ENCODE measurements around the gene THSD7B. TPM values are rescaled to one million over a fixed set of nuclear protein-coding genes. Genes with fewer than 3 reads are reported as not detected.

Gene THSD7B
- polyA plus RNA-seq, 1 donor: 0.89 TPM

- no peak for DNase-seq
Measured at GRCh38 chr2:137156221-137156844, 391.0 kb downstream of the THSD7B start.

- no peak for DNase-seq
Measured at GRCh38 chr2:137157851-137158250, 392.5 kb downstream of the THSD7B start.

- no peak for DNase-seq
Measured at GRCh38 chr2:137161250-137161649, 395.9 kb downstream of the THSD7B start.

GRCh38 chr2:137165968-137166367 is 400.6 kb downstream of the THSD7B start:
- no peak for DNase-seq

GRCh38 chr2:137167651-137168050 is 402.3 kb downstream of the THSD7B start:
- DNase-seq: no peak

GRCh38 chr2:137168552-137168951 is 403.2 kb downstream of the THSD7B start:
- no peak for DNase-seq

- DNase-seq: no peak
Measured at GRCh38 chr2:137172162-137172561, 406.8 kb downstream of the THSD7B start.

GRCh38 chr2:137173463-137173862 is 408.1 kb downstream of the THSD7B start:
- no peak for DNase-seq

- no peak for DNase-seq
Measured at GRCh38 chr2:137175246-137175645, 409.9 kb downstream of the THSD7B start.

GRCh38 chr2:137178951-137179377 is 413.6 kb downstream of the THSD7B start:
- no peak for DNase-seq

GRCh38 chr2:137179542-137179941 is 414.2 kb downstream of the THSD7B start:
- no peak for DNase-seq

GRCh38 chr2:137180012-137180411 is 414.7 kb downstream of the THSD7B start:
- DNase-seq: no peak

- DNase-seq: no peak
Measured at GRCh38 chr2:137181370-137181769, 416.0 kb downstream of the THSD7B start.

- DNase-seq: no peak
Measured at GRCh38 chr2:137182071-137182470, 416.7 kb downstream of the THSD7B start.

- no peak for DNase-seq
Measured at GRCh38 chr2:137183206-137183898, 418.0 kb downstream of the THSD7B start.

GRCh38 chr2:137185378-137186078 is 420.2 kb downstream of the THSD7B start:
- DNase-seq: no peak

- no peak for DNase-seq
Measured at GRCh38 chr2:137187216-137187615, 421.9 kb downstream of the THSD7B start.

GRCh38 chr2:137190411-137191195 is 425.3 kb downstream of the THSD7B start:
- no peak for DNase-seq

GRCh38 chr2:137192366-137193310 is 427.3 kb downstream of the THSD7B start:
- no peak for DNase-seq

- no peak for DNase-seq
Measured at GRCh38 chr2:137193401-137193800, 428.1 kb downstream of the THSD7B start.

GRCh38 chr2:137194111-137194510 is 428.8 kb downstream of the THSD7B start:
- no peak for DNase-seq

- DNase-seq: no peak
Measured at GRCh38 chr2:137199751-137200150, 434.4 kb downstream of the THSD7B start.

Measured in hindlimb muscle (tissue), 1 donor.